HG03108 (cell line): ENCODE data around the gene PSMD14.
"Not testable (repeated sequence)": the region's sequence is repeated elsewhere in the genome, so short reads cannot be mapped to it uniquely, and the experiment has no call there.

Experiments used
- ATAC-seq: cut with Tn5 transposase; IDR thresholded peaks from one replicate; pipeline ENCODE4 v1.9.1; 2021; ENCODE audit warnings: moderate library complexity; ENCODE audit not compliant: unreplicated experiment

PSMD14 gene

GRCh38 chr2:161308178-161308955 is at the start of gene PSMD14:
TSS of gene PSMD14 (plus strand) at chr2:161308425. CDS start at chr2:161318826, 10,401 bp downstream.
- peak; percentile 95 for ATAC-seq

- ATAC-seq: no peak
These were observed 42.4 kb upstream of the PSMD14 start for GRCh38 chr2:161265874-161266273.

- no peak for ATAC-seq
These were observed 39.1 kb upstream of the PSMD14 start for GRCh38 chr2:161269111-161269510.

- ATAC-seq: no peak
These were observed 35.0 kb upstream of the PSMD14 start for GRCh38 chr2:161273038-161273760.

GRCh38 chr2:161278564-161279229 is 29.5 kb upstream of the PSMD14 start:
- not testable (repeated sequence) for ATAC-seq

- ATAC-seq: not testable (repeated sequence)
These were observed 28.9 kb upstream of the PSMD14 start for GRCh38 chr2:161279230-161279815.

GRCh38 chr2:161280906-161281323 is 27.3 kb upstream of the PSMD14 start:
- not testable (repeated sequence) for ATAC-seq

GRCh38 chr2:161281615-161282310 is 26.5 kb upstream of the PSMD14 start:
- ATAC-seq: not testable (repeated sequence)

GRCh38 chr2:161282311-161282644 is 25.9 kb upstream of the PSMD14 start:
- ATAC-seq: not testable (repeated sequence)

GRCh38 chr2:161283926-161284325 is 24.3 kb upstream of the PSMD14 start:
- ATAC-seq: no peak

- no peak for ATAC-seq
These were observed 4.6 kb upstream of the PSMD14 start for GRCh38 chr2:161303535-161304050.

- ATAC-seq: no peak
These were observed 1.3 kb upstream of the PSMD14 start for GRCh38 chr2:161306919-161307318.

GRCh38 chr2:161307676-161308075 is 549 bp upstream of the PSMD14 start:
- ATAC-seq: no peak

GRCh38 chr2:161312996-161313395 is 4.8 kb downstream of the PSMD14 start:
- ATAC-seq: no peak

GRCh38 chr2:161315380-161315779 is 7.2 kb downstream of the PSMD14 start:
- no peak for ATAC-seq

- no peak for ATAC-seq
These were observed 8.5 kb downstream of the PSMD14 start for GRCh38 chr2:161316701-161317100.

- no peak for ATAC-seq
These were observed 13.9 kb downstream of the PSMD14 start for GRCh38 chr2:161321944-161322648.

GRCh38 chr2:161324876-161325275 is 16.7 kb downstream of the PSMD14 start:
- ATAC-seq: no peak

GRCh38 chr2:161327582-161327981 is 19.4 kb downstream of the PSMD14 start:
- no peak for ATAC-seq
